HFFc6 (cell line): ENCODE measurements around the gene VPS52. TPM values are rescaled to one million over a fixed set of nuclear protein-coding genes. Genes with fewer than 3 reads are reported as not detected.

ENCODE experiments used
- DNase-seq: peaks from one replicate; pipeline ENCODE4 v3.0.0-alpha.2; 2018
- H3K27ac Mint-ChIP-seq: 2 replicates; pipeline ENCODE4 v1.8.0; 2020; ENCODE audit warnings: mild to moderate bottlenecking, mixed read lengths
- H3K27me3 Mint-ChIP-seq: 2 replicates; pipeline ENCODE4 v1.8.0; 2021; ENCODE audit warnings: mild to moderate bottlenecking, moderate library complexity, mixed read lengths; ENCODE audit not compliant: insufficient read depth
- H3K36me3 Mint-ChIP-seq: 2 replicates; pipeline ENCODE4 v1.8.0; 2021; ENCODE audit warnings: low read depth, mixed read lengths
- H3K4me1 Mint-ChIP-seq: 2 replicates; pipeline ENCODE4 v1.8.0; 2020; ENCODE audit warnings: low read depth, mixed read lengths
- H3K4me3 Mint-ChIP-seq: 2 replicates; pipeline ENCODE4 v1.8.0; 2020; ENCODE audit warnings: mild to moderate bottlenecking, moderate library complexity, mixed read lengths
- H3K9me3 Mint-ChIP-seq: 2 replicates; pipeline ENCODE4 v1.8.0; 2020; ENCODE audit warnings: mild to moderate bottlenecking, mixed read lengths
- CTCF ChIP-seq: fragments of 200-600 bp; sonication (generic); IDR thresholded peaks from 2 replicates; pipeline ENCODE4 v1.5.0; 2021; ENCODE audit warnings: antibody characterized with exemption, mild to moderate bottlenecking
- total RNA-seq, 6 experiments: library from RNA; stranded (reverse); fragmentation: NEBNext Ultra II Directional; extraction: Animal tissue kit (Norgen Biotek cat#: 25700); gene quantifications; 2 replicates in 1 of 6; 3 replicates in 5 of 6; pipeline ENCODE4 v1.2.3, GENCODE V29; 2021

The VPS52 gene
- total RNA-seq, 6 experiments from 2014 or later = 35.7 to 51.4 (median 44.4) TPM

GRCh38 chr6:33208091-33208967, 63.3 kb downstream of the VPS52 start, which contains the start of gene RING1:
RING1 (plus strand) TSS chr6:33208500; CDS start chr6:33208823, 323 bp downstream.
- TF ChIP-seq CTCF = no peak
- H3K4me3 Mint-ChIP-seq = peak within 1 kb of the TSS; percentile 91
- H3K27me3 Mint-ChIP-seq = peaks cover 13% of the 10 kb centered on the region
- H3K9me3 Mint-ChIP-seq = no peaks in the 10 kb centered on the region
- H3K27ac Mint-ChIP-seq = peak within 1 kb of the TSS; percentile 97
- DNase-seq = peak; percentile 61
- peaks cover 35% of the 10 kb centered on the region for H3K36me3 Mint-ChIP-seq
- peaks cover 58% of the 10 kb centered on the region for H3K4me1 Mint-ChIP-seq

DNA sequence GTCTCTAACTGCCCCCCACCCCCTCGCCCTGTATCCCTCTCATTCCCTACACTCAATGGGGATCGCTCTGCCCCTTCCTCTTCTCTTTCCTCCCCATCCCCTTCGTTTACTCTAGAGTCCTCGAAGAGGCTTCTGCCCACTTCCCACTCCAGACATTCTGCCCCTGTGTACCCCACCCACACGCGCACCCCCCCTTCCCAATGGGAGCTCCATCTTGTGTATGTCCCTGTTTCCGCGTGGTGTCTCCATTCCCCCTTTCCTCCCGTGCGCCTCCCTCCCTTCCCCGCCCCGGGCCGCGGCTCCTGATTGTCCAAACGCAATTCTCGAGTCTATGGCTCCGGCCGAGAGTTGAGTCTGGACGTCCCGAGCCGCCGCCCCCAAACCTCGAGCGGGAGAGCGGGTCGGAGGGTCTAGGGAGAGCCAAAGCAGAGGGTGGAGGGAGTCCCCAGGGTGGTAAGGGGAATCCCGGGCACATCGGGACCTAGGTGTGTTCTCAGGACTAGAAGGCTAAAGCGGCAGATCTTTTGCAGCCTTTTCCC, 64.1 kb downstream of the VPS52 start:
- peak; percentile 24 for DNase-seq
- H3K4me1 Mint-ChIP-seq = peaks cover 58% of the 10 kb centered on the region

DNA sequence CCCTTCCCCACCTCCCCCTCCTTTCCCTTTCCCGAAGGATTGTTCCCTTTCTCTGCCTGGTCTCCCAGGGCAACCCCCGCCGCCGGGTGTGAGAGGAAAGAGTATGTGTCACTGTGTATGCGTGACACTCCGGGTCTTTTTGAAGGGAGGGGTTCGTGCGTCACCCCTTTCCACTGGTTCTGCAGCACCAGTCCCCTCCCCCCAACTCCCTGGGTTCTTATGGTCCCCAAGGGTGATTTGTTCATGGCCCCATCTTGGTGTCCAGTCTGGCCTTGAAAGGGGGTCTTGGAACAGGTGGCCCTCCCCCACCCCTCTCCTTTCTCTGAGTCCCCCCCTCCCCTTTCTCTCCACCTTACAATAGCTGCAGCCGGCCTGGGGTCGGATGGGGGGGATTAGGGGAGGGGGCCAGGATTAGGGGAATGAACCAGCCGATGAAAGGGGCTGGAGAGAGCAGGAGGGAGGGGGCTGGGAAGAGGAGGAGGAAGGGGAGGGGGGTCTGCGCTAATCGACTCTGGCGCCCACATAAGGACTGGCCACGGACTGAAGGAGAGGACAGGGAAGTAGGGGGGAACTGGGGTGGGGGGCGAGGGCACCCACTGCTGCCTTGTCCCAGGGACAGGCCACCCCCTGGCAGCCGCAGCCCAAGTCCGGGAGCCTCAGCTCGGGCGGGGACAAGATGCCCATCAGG, 64.7 kb downstream of the VPS52 start:
- Mint-ChIP-seq H3K27me3 (peaks cover 8% of the 10 kb centered on the region), H3K4me1 (peaks cover 59% of the 10 kb centered on the region), H3K27ac (peak overlapping the region; percentile 97), H3K36me3 (peaks cover 48% of the 10 kb centered on the region), H3K4me3 (peak overlapping the region; percentile 91), H3K9me3 (no peaks in the 10 kb centered on the region)
- TF ChIP-seq CTCF = no peak
- DNase-seq = no peak

More for the DNA sequence above, 64.1 kb downstream of the VPS52 start:
- peaks cover 42% of the 10 kb centered on the region for H3K36me3 Mint-ChIP-seq
- H3K4me3 Mint-ChIP-seq = peak overlapping the region; percentile 91
- no peaks in the 10 kb centered on the region for H3K9me3 Mint-ChIP-seq
- peaks cover 8% of the 10 kb centered on the region for H3K27me3 Mint-ChIP-seq
- H3K27ac Mint-ChIP-seq = peak overlapping the region; percentile 97
- no peak for TF ChIP-seq CTCF

DNA sequence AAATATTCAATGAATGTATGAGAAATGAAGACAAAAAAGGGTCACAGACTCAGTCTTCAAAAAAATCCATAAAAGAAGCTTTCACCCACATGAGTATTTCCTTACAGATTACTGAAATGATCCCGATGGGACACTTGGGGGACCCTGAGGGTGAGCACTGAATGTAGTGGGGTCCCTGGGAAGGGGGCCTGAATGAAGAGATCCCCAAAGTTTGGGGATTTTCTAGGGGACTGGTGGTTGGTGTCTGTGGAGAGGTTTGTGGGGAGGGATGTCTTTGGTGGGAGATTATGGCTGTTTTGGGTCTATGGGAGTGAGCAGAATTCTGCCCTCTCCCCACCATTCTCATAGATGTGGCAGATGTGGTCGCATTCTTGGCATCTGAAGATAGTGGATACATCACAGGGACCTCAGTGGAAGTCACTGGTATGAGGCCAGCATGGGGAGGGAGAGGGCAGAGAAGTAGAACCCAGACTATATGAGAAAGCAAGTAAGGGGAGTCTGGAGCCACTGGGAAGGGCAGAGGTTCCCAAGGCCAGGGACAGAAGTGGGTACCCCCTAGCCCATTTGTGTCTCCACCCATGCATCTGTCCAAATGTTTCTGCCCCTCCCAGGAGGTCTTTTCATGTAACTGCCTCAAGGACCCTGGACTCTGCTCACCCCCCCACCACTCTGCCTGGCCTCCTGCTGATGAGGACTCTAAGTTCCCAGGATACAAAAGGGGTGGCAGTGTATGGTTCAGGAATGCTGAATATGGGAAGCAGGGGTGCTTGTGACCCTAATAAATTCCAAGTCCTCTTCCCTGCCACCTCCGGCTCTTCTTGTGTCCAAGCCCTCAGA, 65.4 kb downstream of the VPS52 start:
- H3K4me1 Mint-ChIP-seq = peaks cover 65% of the 10 kb centered on the region
- DNase-seq = peak; percentile 23

More for the DNA sequence above, 65.4 kb downstream of the VPS52 start:
- Mint-ChIP-seq H3K36me3 (peaks cover 56% of the 10 kb centered on the region), H3K27me3 (peaks cover 8% of the 10 kb centered on the region), H3K4me3 (peak overlapping the region; percentile 81), H3K27ac (peak overlapping the region; percentile 97), H3K9me3 (no peaks in the 10 kb centered on the region)
- no peak for TF ChIP-seq CTCF
